A549 treated with Mapracorat at 1 μM for 4 hours (cell line): ENCODE results near the gene ZC3H18. TPM values are rescaled to one million over a fixed set of nuclear protein-coding genes. Genes with fewer than 3 reads are reported as not detected.

Experiments
- total RNA-seq: library from RNA; stranded (reverse); fragments of 200-300 nt; extraction: Qiagen RNA extraction; gene quantifications from 5 replicates; pipeline ENCODE4 v1.2.3, GENCODE V29; 2022

The ZC3H18 gene
- 45.1 to 52.5 TPM (median 51.5 TPM) in 5 replicates for total RNA-seq

DNA sequence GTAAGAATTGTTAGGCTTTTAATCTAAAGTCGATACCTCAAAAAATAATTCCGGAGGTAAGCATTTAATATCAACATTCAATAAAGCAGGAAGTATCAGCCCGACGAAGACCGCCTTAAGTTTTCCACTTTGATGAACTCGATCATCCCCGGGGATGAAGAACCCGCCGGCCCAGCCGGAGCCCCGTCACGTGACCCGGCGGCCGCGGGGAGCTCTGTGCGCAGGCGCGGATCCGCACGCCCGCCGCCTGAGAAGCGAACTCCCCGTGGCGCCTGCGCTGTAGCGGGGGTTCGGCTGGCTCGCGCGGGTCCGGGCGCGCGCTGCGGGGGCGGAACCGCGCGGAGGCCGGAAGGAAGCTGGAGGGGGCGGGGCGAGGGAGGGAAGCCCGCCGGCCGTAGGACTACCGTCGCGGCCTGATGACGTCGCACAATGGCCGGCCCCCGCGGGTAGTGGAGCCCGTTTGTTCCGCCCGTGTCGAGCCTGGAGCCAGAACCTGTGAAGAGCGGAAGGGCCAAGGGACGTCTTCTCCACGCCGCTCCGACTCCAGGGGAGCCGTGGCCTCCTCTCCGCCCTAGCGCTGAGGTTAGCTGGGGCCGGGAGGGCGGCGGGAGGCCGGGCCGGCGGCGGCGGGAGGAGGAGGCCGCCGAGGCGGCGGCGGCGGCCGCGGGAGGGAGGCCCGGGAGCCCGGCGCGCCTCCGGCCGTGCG is at the start of gene ZC3H18:
Gene ZC3H18, plus strand, starts transcription at position 419 of the 706 bp plus-strand sequence. CDS start 6,721 bp downstream, outside the sequence.

DNA sequence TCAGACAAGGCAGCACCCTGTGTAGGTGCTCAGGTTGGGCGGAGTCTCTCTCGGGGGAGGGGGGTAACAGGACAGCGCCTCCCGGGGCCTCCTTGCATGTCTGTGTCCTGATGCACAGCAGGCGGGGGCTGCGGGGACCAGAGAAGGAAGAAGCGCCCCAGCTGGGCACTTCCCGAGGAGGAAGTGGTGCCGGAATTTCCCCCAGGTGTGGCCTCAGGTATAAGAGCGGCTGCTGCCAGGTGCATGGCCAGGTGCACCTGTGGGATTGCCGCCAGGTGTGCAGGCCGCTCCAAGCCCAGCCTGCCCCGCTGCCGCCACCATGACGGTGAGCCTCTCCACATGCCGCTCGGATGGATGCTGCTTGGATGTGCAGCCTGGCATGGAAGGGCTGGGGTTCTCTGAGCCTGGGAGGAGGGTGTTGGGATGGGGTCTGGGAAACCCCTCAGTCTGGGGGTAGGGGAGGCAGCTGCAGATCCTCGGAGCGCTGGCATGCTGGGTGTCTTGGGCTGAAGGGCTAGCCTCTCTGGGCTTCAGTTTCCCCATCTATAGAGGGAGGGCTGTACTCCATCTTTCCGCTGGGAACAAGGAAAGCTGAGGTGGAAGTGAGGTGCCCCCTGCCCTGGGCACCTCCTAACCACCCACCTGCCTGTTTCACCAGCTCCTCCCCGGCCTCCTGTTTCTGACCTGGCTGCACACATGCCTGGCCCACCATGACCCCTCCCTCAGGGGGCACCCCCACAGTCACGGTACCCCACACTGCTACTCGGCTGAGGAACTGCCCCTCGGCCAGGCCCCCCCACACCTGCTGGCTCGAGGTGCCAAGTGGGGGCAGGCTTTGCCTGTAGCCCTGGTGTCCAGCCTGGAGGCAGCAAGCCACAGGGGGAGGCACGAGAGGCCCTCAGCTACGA is 68.4 kb downstream of the ZC3H18 start, which contains the start of gene IL17C:
Gene IL17C, plus strand, starts transcription at position 250 of the 908 bp plus-strand sequence. Its CDS starts 70 bp downstream, at position 320.

GRCh38 chr16:88650749-88651275 is 80.6 kb downstream of the ZC3H18 start, which contains the start of gene CYBA:
TSS of gene CYBA (minus strand) at chr16:88651053. CDS start at chr16:88651013, 40 bp downstream.

GRCh38 chr16:88662843-88663606 is 92.8 kb downstream of the ZC3H18 start, which contains the start of gene MVD:
TSS of gene MVD (minus strand) at chr16:88663091. CDS start at chr16:88663080, 11 bp downstream.

Other genes starting within 250 kb of the ZC3H18 start
- gene ZNF469, start 187.4 kb upstream of the ZC3H18 start, total RNA-seq: 6.1 to 11.5 TPM (median 9.9 TPM) in 5 replicates
- 4.6 to 8.1 TPM (median 6.4 TPM) in 5 replicates for gene ZFPM1, start 117.1 kb upstream of the ZC3H18 start, total RNA-seq
- 0.13 TPM in 1 of 5 replicates, not detected in the others for gene IL17C, start 68.2 kb downstream of the ZC3H18 start, total RNA-seq
- gene CYBA, start 80.7 kb downstream of the ZC3H18 start, total RNA-seq: 229 to 328 TPM (median 298 TPM) in 5 replicates
- 14.9 to 24.1 TPM (median 23.4 TPM) in 5 replicates for gene MVD, start 92.7 kb downstream of the ZC3H18 start, total RNA-seq
- 0.07 to 0.23 TPM (median 0.16 TPM) in 5 replicates for gene SNAI3, start 116.1 kb downstream of the ZC3H18 start, total RNA-seq
- 11.8 to 20.1 TPM (median 16.7 TPM) in 5 replicates for gene RNF166, start 136.0 kb downstream of the ZC3H18 start, total RNA-seq
- 22.5 to 35.2 TPM (median 34.2 TPM) in 5 replicates for gene CTU2, start 136.1 kb downstream of the ZC3H18 start, total RNA-seq
- gene PIEZO1, start 214.8 kb downstream of the ZC3H18 start, total RNA-seq: 101 to 154 TPM (median 139 TPM) in 5 replicates
- gene CDT1, start 233.4 kb downstream of the ZC3H18 start, total RNA-seq: 24.3 to 34.5 TPM (median 31.0 TPM) in 5 replicates
- gene APRT, start 241.5 kb downstream of the ZC3H18 start, total RNA-seq: 318 to 449 TPM (median 401 TPM) in 5 replicates